ENCODE measurements around the gene LY6G6D. TPM values are rescaled to one million over a fixed set of nuclear protein-coding genes. Genes with fewer than 3 reads are reported as not detected.
A peak's percentile ranks its signal among the peaks of the same experiment; 100 is the strongest.

Gene LY6G6D
- polyA plus RNA-seq, 2 donors: 0.67 to 1.3 TPM

DNA sequence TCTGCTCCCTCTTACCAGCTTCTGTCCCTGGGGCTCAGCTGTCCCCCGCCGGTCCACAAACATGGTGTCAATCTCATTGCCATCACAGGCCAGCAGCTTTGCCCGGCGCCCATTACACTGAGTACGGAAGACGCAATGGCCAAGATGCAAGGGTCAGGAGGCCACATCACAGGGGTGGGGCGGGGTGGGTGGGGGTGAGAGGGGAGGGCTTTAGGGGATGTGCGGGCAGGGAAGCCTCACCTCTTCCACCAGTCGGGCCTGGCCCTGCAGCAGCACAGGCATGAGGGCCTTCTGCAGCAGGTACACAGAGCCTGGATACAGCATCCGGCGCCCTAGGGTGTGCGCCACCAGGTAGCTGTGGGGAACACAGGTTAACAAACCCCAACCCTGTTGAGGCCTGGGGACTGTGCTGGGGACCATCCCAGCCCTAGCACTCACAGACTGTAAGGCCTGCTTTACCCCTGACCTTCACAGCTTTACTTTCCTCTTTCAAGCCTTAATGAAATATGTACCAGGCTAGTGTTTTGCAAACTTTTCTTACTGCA lies 23.5 kb upstream of the LY6G6D start:
- no peaks in the 10 kb centered on the region for H3K27me3 ChIP-seq (ENCODE audit: control insufficient read depth in 1 of 2, insufficient read depth in 2 of 2, low read length in 2 of 2)
- no peak overlapping the region for H3K4me3 ChIP-seq (ENCODE audit: low read depth in 1 of 2, low read length in 2 of 2)
- WGBS, 2 donors: 94 to 95% methylated on average over 12 of the region's 12 CpGs
- H3K4me1 ChIP-seq (ENCODE audit: control insufficient read depth in 2 of 2, insufficient read depth in 2 of 2, low read length in 1 of 2): no peaks in the 10 kb centered on the region
- peaks cover 31 to 69% of the 10 kb centered on the region in 2 donors for H3K36me3 ChIP-seq (ENCODE audit: control insufficient read depth in 2 of 2, insufficient read depth in 2 of 2, low read length in 1 of 2)
- no peaks in the 10 kb centered on the region for H3K9me3 ChIP-seq (ENCODE audit: control insufficient read depth in 2 of 2, insufficient read depth in 1 of 2, low read depth in 1 of 2, low read length in 1 of 2)
- H3K27ac ChIP-seq (ENCODE audit: low read depth in 2 of 2, low read length in 1 of 2): no peak overlapping the region

DNA sequence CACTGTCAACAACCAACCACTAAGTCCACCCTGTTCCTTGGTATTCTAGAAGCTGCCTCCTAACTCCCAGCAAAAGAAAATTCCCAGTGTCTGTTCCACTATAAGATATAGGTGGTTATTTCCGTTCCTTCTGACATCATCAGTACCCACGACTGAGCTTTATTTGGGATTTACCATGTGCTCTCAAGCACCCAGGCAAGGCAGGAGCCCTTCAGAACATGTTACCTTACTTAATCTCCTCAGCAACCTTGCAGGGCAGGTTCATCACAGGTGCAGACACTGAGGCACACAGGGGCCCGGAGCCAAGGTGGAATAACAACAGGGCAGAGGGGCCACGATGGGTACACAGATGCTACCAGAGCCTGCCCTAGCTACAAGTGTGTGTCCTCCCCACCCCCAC lies 22.8 kb upstream of the LY6G6D start:
- WGBS, 2 donors: 81 to 85% methylated on average over 4 of the region's 4 CpGs
- no peak overlapping the region for H3K4me3 ChIP-seq (ENCODE audit: low read depth in 1 of 2, low read length in 2 of 2)
- H3K4me1 ChIP-seq (ENCODE audit: control insufficient read depth in 2 of 2, insufficient read depth in 2 of 2, low read length in 1 of 2): no peaks in the 10 kb centered on the region
- H3K9me3 ChIP-seq (ENCODE audit: control insufficient read depth in 2 of 2, insufficient read depth in 1 of 2, low read depth in 1 of 2, low read length in 1 of 2): no peaks in the 10 kb centered on the region
- no peaks in the 10 kb centered on the region for H3K27me3 ChIP-seq (ENCODE audit: control insufficient read depth in 1 of 2, insufficient read depth in 2 of 2, low read length in 2 of 2)
- peaks cover 27 to 67% of the 10 kb centered on the region in 2 donors for H3K36me3 ChIP-seq (ENCODE audit: control insufficient read depth in 2 of 2, insufficient read depth in 2 of 2, low read length in 1 of 2)
- no peak overlapping the region for H3K27ac ChIP-seq (ENCODE audit: low read depth in 2 of 2, low read length in 1 of 2)

DNA sequence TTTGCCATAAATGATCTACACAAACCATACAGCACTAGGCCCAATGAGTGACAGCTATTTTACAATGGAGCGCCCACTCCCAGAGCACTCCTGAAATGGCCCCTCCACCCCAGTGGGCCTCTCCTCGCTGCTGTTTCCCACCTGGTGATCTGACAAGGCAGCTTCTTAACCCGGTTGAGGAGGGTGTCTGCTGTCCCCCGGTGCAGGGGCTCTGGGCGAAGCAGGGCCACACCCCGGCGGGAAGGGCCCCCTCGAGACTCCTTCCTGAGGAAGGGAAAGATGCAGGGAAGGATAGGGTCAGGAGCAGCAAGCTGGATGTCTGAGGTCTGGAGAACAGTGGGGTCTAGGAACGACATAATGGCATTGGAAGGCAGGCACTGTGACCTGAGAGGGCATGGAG lies 22.3 kb upstream of the LY6G6D start:
- H3K4me1 ChIP-seq (ENCODE audit: control insufficient read depth in 2 of 2, insufficient read depth in 2 of 2, low read length in 1 of 2): no peaks in the 10 kb centered on the region
- H3K36me3 ChIP-seq (ENCODE audit: control insufficient read depth in 2 of 2, insufficient read depth in 2 of 2, low read length in 1 of 2): peaks cover 22 to 63% of the 10 kb centered on the region in 2 donors
- WGBS, 2 donors: 91% methylated on average over 9 of the region's 9 CpGs
- H3K9me3 ChIP-seq (ENCODE audit: control insufficient read depth in 2 of 2, insufficient read depth in 1 of 2, low read depth in 1 of 2, low read length in 1 of 2): no peaks in the 10 kb centered on the region
- H3K27ac ChIP-seq (ENCODE audit: low read depth in 2 of 2, low read length in 1 of 2): no peak overlapping the region
- H3K27me3 ChIP-seq (ENCODE audit: control insufficient read depth in 1 of 2, insufficient read depth in 2 of 2, low read length in 2 of 2): no peaks in the 10 kb centered on the region
- H3K4me3 ChIP-seq (ENCODE audit: low read depth in 1 of 2, low read length in 2 of 2): no peak overlapping the region

DNA sequence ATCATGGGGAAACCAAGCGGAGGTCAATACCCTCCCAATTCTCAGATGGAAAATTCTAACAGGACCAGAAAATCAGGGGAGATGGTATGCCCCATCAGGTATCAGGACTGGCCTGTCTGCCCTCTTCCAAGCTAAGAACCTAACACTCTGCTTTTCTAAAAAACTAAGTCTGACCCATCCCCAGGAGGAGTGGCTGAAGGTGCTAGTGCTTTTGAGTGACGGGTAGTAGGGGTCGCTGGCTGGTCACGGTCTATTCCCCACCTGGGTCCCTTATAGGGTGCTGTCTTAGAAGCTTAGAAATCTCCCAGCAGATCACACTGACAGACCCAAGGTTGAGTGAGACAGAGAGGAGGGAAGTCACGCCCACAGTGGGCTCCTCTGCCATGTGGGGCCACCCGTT lies 21.6 kb upstream of the LY6G6D start:
- no peak overlapping the region for H3K4me3 ChIP-seq (ENCODE audit: low read depth in 1 of 2, low read length in 2 of 2)
- WGBS, 2 donors: 86 to 90% methylated on average over 6 of the region's 6 CpGs
- no peak overlapping the region for H3K27ac ChIP-seq (ENCODE audit: low read depth in 2 of 2, low read length in 1 of 2)
- H3K4me1 ChIP-seq (ENCODE audit: control insufficient read depth in 2 of 2, insufficient read depth in 2 of 2, low read length in 1 of 2): no peaks in the 10 kb centered on the region
- no peaks in the 10 kb centered on the region for H3K9me3 ChIP-seq (ENCODE audit: control insufficient read depth in 2 of 2, insufficient read depth in 1 of 2, low read depth in 1 of 2, low read length in 1 of 2)
- peaks cover 18 to 56% of the 10 kb centered on the region in 2 donors for H3K36me3 ChIP-seq (ENCODE audit: control insufficient read depth in 2 of 2, insufficient read depth in 2 of 2, low read length in 1 of 2)
- no peaks in the 10 kb centered on the region for H3K27me3 ChIP-seq (ENCODE audit: control insufficient read depth in 1 of 2, insufficient read depth in 2 of 2, low read length in 2 of 2)

DNA sequence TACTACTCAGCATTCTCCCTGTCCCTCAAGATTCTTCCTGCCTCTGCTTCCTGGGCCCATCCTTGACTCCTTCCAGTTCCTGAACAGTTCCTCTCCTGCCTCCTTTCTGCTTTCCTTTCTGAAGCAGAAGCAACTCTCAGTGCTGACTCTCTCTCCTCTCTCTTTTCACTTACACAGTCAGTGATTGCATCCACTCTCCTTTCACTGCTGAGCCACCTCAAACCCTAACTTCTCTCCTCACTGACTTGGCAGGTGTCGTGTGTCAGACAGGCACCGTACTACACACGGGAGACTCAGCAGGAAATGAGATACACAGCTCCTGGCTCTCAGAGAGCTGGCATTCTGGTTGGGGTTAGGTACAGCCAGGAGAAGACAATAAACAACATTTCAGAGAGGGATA lies 17.6 kb upstream of the LY6G6D start:
- H3K4me3 ChIP-seq (ENCODE audit: low read depth in 1 of 2, low read length in 2 of 2): no peak overlapping the region
- H3K9me3 ChIP-seq (ENCODE audit: control insufficient read depth in 2 of 2, insufficient read depth in 1 of 2, low read depth in 1 of 2, low read length in 1 of 2): no peaks in the 10 kb centered on the region
- 31 to 44% methylated on average over 3 of the region's 3 CpGs for WGBS, 2 donors
- peaks cover 6 to 7% of the 10 kb centered on the region in 2 donors for H3K4me1 ChIP-seq (ENCODE audit: control insufficient read depth in 2 of 2, insufficient read depth in 2 of 2, low read length in 1 of 2)
- peaks cover 6 to 34% of the 10 kb centered on the region in 2 donors for H3K36me3 ChIP-seq (ENCODE audit: control insufficient read depth in 2 of 2, insufficient read depth in 2 of 2, low read length in 1 of 2)
- no peaks in the 10 kb centered on the region for H3K27me3 ChIP-seq (ENCODE audit: control insufficient read depth in 1 of 2, insufficient read depth in 2 of 2, low read length in 2 of 2)
- peak overlapping the region in 1 of 2 donors; percentile 40 for H3K27ac ChIP-seq (ENCODE audit: low read depth in 2 of 2, low read length in 1 of 2)

- Histone ChIP-seq H3K4me3 (ENCODE audit: low read depth in 1 of 2, low read length in 2 of 2) (no peak overlapping the region), H3K9me3 (ENCODE audit: control insufficient read depth in 2 of 2, insufficient read depth in 1 of 2, low read depth in 1 of 2, low read length in 1 of 2) (no peaks in the 10 kb centered on the region), H3K27ac (ENCODE audit: low read depth in 2 of 2, low read length in 1 of 2) (no peak overlapping the region), H3K27me3 (ENCODE audit: control insufficient read depth in 1 of 2, insufficient read depth in 2 of 2, low read length in 2 of 2) (no peaks in the 10 kb centered on the region), H3K4me1 (ENCODE audit: control insufficient read depth in 2 of 2, insufficient read depth in 2 of 2, low read length in 1 of 2) (peaks cover 6 to 7% of the 10 kb centered on the region in 2 donors), H3K36me3 (ENCODE audit: control insufficient read depth in 2 of 2, insufficient read depth in 2 of 2, low read length in 1 of 2) (peaks cover 3 to 13% of the 10 kb centered on the region in 2 donors)
- 81 to 85% methylated on average over 5 of the region's 5 CpGs for WGBS, 2 donors
These were observed 14.3 kb upstream of the LY6G6D start for GRCh38 chr6:31700740-31701401.

GRCh38 chr6:31701666-31702404 lies 13.3 kb upstream of the LY6G6D start:
- peak overlapping the region; percentile 84 to 93 for H3K4me3 ChIP-seq (ENCODE audit: low read depth in 1 of 2, low read length in 2 of 2)

GRCh38 chr6:31702405-31702818 lies 12.7 kb upstream of the LY6G6D start:
- Histone ChIP-seq H3K4me3 (ENCODE audit: low read depth in 1 of 2, low read length in 2 of 2) (peak overlapping the region; percentile 84 to 93), H3K36me3 (ENCODE audit: control insufficient read depth in 2 of 2, insufficient read depth in 2 of 2, low read length in 1 of 2) (peaks cover 0 to 7% of the 10 kb centered on the region in 2 donors), H3K9me3 (ENCODE audit: control insufficient read depth in 2 of 2, insufficient read depth in 1 of 2, low read depth in 1 of 2, low read length in 1 of 2) (no peaks in the 10 kb centered on the region), H3K27me3 (ENCODE audit: control insufficient read depth in 1 of 2, insufficient read depth in 2 of 2, low read length in 2 of 2) (no peaks in the 10 kb centered on the region), H3K27ac (ENCODE audit: low read depth in 2 of 2, low read length in 1 of 2) (peak overlapping the region; percentile 100), H3K4me1 (ENCODE audit: control insufficient read depth in 2 of 2, insufficient read depth in 2 of 2, low read length in 1 of 2) (peaks cover 6 to 7% of the 10 kb centered on the region in 2 donors)
- WGBS, 2 donors: 0 to 1% methylated on average over 10 of the region's 10 CpGs

More at GRCh38 chr6:31701666-31702404, 13.3 kb upstream of the LY6G6D start:
- Histone ChIP-seq H3K36me3 (ENCODE audit: control insufficient read depth in 2 of 2, insufficient read depth in 2 of 2, low read length in 1 of 2) (peaks cover 0 to 10% of the 10 kb centered on the region in 2 donors), H3K27me3 (ENCODE audit: control insufficient read depth in 1 of 2, insufficient read depth in 2 of 2, low read length in 2 of 2) (no peaks in the 10 kb centered on the region), H3K4me1 (ENCODE audit: control insufficient read depth in 2 of 2, insufficient read depth in 2 of 2, low read length in 1 of 2) (peaks cover 6 to 7% of the 10 kb centered on the region in 2 donors), H3K9me3 (ENCODE audit: control insufficient read depth in 2 of 2, insufficient read depth in 1 of 2, low read depth in 1 of 2, low read length in 1 of 2) (no peaks in the 10 kb centered on the region), H3K27ac (ENCODE audit: low read depth in 2 of 2, low read length in 1 of 2) (peak overlapping the region; percentile 43 to 100)
- WGBS, 2 donors: 22 to 24% methylated on average over 7 of the region's 7 CpGs

DNA sequence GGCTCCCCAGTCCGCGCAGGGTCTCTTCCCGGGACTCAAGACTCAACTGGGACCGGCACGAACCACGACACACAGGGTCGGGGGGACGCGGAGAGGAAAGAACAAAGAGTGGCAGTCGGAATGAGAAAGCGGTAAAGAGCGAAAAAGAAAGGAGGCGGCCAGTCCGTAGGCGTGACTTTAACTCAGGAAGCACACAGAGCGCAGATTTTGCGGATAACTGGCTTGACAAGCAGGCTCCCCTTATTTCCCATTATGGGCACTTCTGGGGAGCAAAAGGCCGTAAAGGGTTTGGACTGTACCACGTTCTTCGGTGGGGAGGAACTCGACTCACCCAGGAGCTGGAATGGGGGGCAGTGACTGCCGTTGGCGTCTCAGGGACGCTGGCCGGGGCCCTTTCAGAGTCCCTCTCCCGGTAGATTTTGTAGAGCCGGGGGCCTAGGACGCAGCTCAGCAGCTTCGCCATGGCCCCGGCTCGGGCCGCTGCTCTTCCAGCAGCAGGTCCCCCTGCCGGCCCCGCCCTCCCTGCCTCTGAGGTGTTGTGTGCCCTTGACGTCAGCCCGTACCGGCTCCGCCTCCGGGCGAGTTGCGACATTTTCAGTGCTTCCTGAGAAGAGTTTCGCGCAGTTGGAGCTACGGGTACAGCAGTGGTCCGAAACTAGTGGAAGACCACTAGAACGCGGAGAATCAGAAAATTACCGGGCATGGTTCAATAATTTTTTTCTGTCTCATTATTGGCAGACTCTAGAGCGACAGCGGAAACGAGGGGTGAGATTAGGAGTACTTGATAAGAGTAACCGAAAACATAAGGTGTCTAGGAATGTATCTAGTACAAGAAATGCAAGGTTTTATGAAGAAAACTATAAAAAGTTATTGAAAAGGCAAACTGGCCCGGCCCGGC lies 12.1 kb upstream of the LY6G6D start, which contains the start of gene ABHD16A:
ABHD16A (minus strand) TSS at position 506 of the 898 bp plus-strand sequence; CDS start at position 463, 43 bp downstream.
- Histone ChIP-seq H3K4me3 (ENCODE audit: low read depth in 1 of 2, low read length in 2 of 2) (peak within 1 kb of the TSS; percentile 84 to 93), H3K4me1 (ENCODE audit: control insufficient read depth in 2 of 2, insufficient read depth in 2 of 2, low read length in 1 of 2) (peaks cover 6 to 7% of the 10 kb centered on the region in 2 donors), H3K9me3 (ENCODE audit: control insufficient read depth in 2 of 2, insufficient read depth in 1 of 2, low read depth in 1 of 2, low read length in 1 of 2) (no peaks in the 10 kb centered on the region), H3K27ac (ENCODE audit: low read depth in 2 of 2, low read length in 1 of 2) (peak within 1 kb of the TSS; percentile 100), H3K27me3 (ENCODE audit: control insufficient read depth in 1 of 2, insufficient read depth in 2 of 2, low read length in 2 of 2) (no peaks in the 10 kb centered on the region), H3K36me3 (ENCODE audit: control insufficient read depth in 2 of 2, insufficient read depth in 2 of 2, low read length in 1 of 2) (peaks cover 0 to 7% of the 10 kb centered on the region in 2 donors)
- WGBS, 2 donors: 0 to 1% methylated on average over 54 of the region's 54 CpGs

Measured in esophagus (tissue), 2 donors.